Stimulated activated CD8-positive, alpha-beta memory T cell treated with anti-CD3 and anti-CD28 coated beads, Interleukin-15, amount 100 ng/mL, for 48 hours (primary cell): ENCODE data around the gene ANKRD40CL.

Experiments
- DNase-seq, 2 donors: peaks; one replicate each; pipeline ENCODE4 v3.0.0-alpha.2; 2020; ENCODE audit warnings: low read depth in 2 of 2

Gene ANKRD40CL

GRCh38 chr17:50715471-50715870, 51.8 kb downstream of the ANKRD40CL start:
- DNase-seq = no peak

GRCh38 chr17:50712641-50713040, 54.7 kb downstream of the ANKRD40CL start:
- DNase-seq = no peak
